SK-N-SH (cell line): ENCODE data around the gene COL23A1.

Source experiments
- ELF1 ChIP-seq: IDR thresholded peaks from 2 replicates; pipeline ENCODE4 v1.4.0; 2012
- MXI1 ChIP-seq: IDR thresholded peaks from 2 replicates; pipeline ENCODE4 v1.6.1; 2012; ENCODE audit warnings: mild to moderate bottlenecking, low read depth, low read length, improper control_type of control experiment
- NFIC ChIP-seq: IDR thresholded peaks from 2 replicates; pipeline ENCODE4 v1.4.0; 2012; ENCODE audit warnings: borderline replicate concordance
- POLR2AphosphoS5 ChIP-seq: IDR thresholded peaks from 2 replicates; pipeline ENCODE4 v1.6.1; 2012; ENCODE audit warnings: low read depth, low read length
- TAF1 ChIP-seq: IDR thresholded peaks from 2 replicates; pipeline ENCODE4 v1.6.1; 2012; ENCODE audit warnings: low read depth, mild to moderate bottlenecking, low read length, moderate library complexity, borderline replicate concordance
- YY1 ChIP-seq: IDR thresholded peaks from 2 replicates; pipeline ENCODE4 v1.4.0; 2012; ENCODE audit warnings: low read depth, mild to moderate bottlenecking
- TF ChIP-seq, protein P1 (sequence below): fragments of 200-600 bp; sonication (generic); IDR thresholded peaks from 2 replicates; pipeline ENCODE4 v1.6.1; 2017; ENCODE audit warnings: antibody characterized with exemption, mild to moderate bottlenecking, moderate library complexity
- TF ChIP-seq, protein P2 (sequence below): IDR thresholded peaks from 2 replicates; pipeline ENCODE4 v1.6.1; 2012; ENCODE audit warnings: mild to moderate bottlenecking, low read depth, low read length, moderate library complexity

DNA sequence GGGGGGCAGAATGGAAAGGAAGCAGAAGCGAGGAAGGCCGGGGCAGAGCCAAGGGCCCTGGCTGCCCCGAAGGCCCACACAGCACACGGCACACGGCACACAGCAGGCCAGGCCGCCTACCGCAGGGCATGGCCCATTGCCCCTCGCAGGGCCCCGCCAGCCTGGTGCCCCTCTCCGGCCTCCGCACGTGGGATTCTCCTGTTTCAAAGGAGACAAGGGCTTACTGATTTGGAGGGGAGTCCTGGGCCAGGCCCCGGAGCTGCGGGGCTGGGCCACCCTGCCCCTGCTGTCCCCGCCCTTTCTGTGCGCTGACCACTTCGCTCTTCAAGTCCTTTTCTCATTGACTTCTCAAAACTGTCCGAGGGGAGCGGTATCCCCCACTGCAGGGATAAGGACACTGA lies 349.9 kb downstream of the COL23A1 start:
- TF ChIP-seq MXI1 (no peak), POLR2AphosphoS5 (no peak), YY1 (no peak), TAF1 (no peak), NFIC (no peak), ELF1 (no peak)
- TF ChIP-seq, protein P1, sequence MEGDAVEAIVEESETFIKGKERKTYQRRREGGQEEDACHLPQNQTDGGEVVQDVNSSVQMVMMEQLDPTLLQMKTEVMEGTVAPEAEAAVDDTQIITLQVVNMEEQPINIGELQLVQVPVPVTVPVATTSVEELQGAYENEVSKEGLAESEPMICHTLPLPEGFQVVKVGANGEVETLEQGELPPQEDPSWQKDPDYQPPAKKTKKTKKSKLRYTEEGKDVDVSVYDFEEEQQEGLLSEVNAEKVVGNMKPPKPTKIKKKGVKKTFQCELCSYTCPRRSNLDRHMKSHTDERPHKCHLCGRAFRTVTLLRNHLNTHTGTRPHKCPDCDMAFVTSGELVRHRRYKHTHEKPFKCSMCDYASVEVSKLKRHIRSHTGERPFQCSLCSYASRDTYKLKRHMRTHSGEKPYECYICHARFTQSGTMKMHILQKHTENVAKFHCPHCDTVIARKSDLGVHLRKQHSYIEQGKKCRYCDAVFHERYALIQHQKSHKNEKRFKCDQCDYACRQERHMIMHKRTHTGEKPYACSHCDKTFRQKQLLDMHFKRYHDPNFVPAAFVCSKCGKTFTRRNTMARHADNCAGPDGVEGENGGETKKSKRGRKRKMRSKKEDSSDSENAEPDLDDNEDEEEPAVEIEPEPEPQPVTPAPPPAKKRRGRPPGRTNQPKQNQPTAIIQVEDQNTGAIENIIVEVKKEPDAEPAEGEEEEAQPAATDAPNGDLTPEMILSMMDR: no peak
- TF ChIP-seq, protein P2, sequence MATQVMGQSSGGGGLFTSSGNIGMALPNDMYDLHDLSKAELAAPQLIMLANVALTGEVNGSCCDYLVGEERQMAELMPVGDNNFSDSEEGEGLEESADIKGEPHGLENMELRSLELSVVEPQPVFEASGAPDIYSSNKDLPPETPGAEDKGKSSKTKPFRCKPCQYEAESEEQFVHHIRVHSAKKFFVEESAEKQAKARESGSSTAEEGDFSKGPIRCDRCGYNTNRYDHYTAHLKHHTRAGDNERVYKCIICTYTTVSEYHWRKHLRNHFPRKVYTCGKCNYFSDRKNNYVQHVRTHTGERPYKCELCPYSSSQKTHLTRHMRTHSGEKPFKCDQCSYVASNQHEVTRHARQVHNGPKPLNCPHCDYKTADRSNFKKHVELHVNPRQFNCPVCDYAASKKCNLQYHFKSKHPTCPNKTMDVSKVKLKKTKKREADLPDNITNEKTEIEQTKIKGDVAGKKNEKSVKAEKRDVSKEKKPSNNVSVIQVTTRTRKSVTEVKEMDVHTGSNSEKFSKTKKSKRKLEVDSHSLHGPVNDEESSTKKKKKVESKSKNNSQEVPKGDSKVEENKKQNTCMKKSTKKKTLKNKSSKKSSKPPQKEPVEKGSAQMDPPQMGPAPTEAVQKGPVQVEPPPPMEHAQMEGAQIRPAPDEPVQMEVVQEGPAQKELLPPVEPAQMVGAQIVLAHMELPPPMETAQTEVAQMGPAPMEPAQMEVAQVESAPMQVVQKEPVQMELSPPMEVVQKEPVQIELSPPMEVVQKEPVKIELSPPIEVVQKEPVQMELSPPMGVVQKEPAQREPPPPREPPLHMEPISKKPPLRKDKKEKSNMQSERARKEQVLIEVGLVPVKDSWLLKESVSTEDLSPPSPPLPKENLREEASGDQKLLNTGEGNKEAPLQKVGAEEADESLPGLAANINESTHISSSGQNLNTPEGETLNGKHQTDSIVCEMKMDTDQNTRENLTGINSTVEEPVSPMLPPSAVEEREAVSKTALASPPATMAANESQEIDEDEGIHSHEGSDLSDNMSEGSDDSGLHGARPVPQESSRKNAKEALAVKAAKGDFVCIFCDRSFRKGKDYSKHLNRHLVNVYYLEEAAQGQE: no peak
